ENCODE data around the gene PTBP3.

The PTBP3 gene

DNA sequence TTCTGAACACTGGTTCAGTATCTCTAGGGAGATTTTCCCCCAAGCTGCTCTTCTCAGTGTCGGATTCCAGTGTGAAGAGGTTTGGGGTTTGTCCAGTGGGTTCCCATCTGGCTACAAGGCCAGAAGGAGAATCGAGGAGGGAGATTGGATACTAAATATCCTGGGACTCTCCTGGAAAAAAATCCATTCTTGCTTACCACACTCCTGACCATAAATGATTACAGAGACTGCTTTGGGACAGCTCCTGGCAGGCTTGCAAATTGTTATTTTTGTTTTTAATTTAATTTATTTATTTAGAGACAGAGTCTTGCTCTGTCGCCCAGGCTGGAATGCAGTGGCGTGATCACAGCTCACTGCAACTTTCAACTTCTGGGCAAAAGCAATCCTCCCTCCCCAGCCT, 153.6 kb downstream of the PTBP3 start:
- H3K4me1 ChIP-seq (ENCODE audit: low read length), result no peaks in the 10 kb centered on the region
- no peaks in the 10 kb centered on the region for H3K79me2 ChIP-seq (ENCODE audit: low read length)
- no peaks in the 10 kb centered on the region; the same call in 1 of the 2 replicates for H3K27me3 ChIP-seq (replicated peaks; ENCODE audit: insufficient read depth, low read length)
- no peak overlapping the region for H3K27ac ChIP-seq (ENCODE audit: low read length)
- H3K9me2 ChIP-seq (replicated peaks; ENCODE audit: insufficient read depth, low read length), result no peaks in the 10 kb centered on the region
- DNase-seq, result no peak
- no peaks in the 10 kb centered on the region for H3K9me3 ChIP-seq (replicated peaks; ENCODE audit: insufficient read depth, low read length)
- no peak overlapping the region for H3K9ac ChIP-seq (ENCODE audit: low read length)
- H3K4me2 ChIP-seq (ENCODE audit: low read depth, low read length), result no peak overlapping the region
- H3K36me3 ChIP-seq (replicated peaks; ENCODE audit: insufficient read depth, low read length), result no peaks in the 10 kb centered on the region
- no peaks in the 10 kb centered on the region for H4K20me1 ChIP-seq (ENCODE audit: insufficient read depth, low read length)
- no peak overlapping the region for H3K4me3 ChIP-seq (ENCODE audit: low read length)
- no peaks in the 10 kb centered on the region for H3F3A ChIP-seq (ENCODE audit: insufficient read depth, low read length)
- no peak overlapping the region for H2AFZ ChIP-seq (ENCODE audit: low read length)
- TF ChIP-seq EZH2 (optimal IDR thresholded peaks at IDR 0.05; ENCODE audit: low read depth, low read length) (no peak), EZH2phosphoT487 (IDR thresholded peaks at IDR 0.05; ENCODE audit: low read length) (no peak)
- TF ChIP-seq, protein P1, sequence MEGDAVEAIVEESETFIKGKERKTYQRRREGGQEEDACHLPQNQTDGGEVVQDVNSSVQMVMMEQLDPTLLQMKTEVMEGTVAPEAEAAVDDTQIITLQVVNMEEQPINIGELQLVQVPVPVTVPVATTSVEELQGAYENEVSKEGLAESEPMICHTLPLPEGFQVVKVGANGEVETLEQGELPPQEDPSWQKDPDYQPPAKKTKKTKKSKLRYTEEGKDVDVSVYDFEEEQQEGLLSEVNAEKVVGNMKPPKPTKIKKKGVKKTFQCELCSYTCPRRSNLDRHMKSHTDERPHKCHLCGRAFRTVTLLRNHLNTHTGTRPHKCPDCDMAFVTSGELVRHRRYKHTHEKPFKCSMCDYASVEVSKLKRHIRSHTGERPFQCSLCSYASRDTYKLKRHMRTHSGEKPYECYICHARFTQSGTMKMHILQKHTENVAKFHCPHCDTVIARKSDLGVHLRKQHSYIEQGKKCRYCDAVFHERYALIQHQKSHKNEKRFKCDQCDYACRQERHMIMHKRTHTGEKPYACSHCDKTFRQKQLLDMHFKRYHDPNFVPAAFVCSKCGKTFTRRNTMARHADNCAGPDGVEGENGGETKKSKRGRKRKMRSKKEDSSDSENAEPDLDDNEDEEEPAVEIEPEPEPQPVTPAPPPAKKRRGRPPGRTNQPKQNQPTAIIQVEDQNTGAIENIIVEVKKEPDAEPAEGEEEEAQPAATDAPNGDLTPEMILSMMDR (IDR thresholded peaks at IDR 0.05; ENCODE audit: low read length), result no peak

- Histone ChIP-seq H3K36me3 (replicated peaks; ENCODE audit: insufficient read depth, low read length) (no peaks in the 10 kb centered on the region), H3K9ac (ENCODE audit: low read length) (no peak overlapping the region), H2AFZ (ENCODE audit: low read length) (no peak overlapping the region), H3K4me1 (ENCODE audit: low read length) (peaks cover 4% of the 10 kb centered on the region), H3K27me3 (replicated peaks; ENCODE audit: insufficient read depth, low read length) (no peaks in the 10 kb centered on the region; the same call in 1 of the 2 replicates), H3K4me3 (ENCODE audit: low read length) (no peak overlapping the region), H3K4me2 (ENCODE audit: low read depth, low read length) (no peak overlapping the region), H3K79me2 (ENCODE audit: low read length) (no peaks in the 10 kb centered on the region), H3F3A (ENCODE audit: insufficient read depth, low read length) (no peaks in the 10 kb centered on the region), H3K27ac (ENCODE audit: low read length) (no peak overlapping the region), H4K20me1 (ENCODE audit: insufficient read depth, low read length) (no peaks in the 10 kb centered on the region), H3K9me2 (replicated peaks; ENCODE audit: insufficient read depth, low read length) (no peaks in the 10 kb centered on the region), H3K9me3 (replicated peaks; ENCODE audit: insufficient read depth, low read length) (no peaks in the 10 kb centered on the region)
- TF ChIP-seq, protein P1 (IDR thresholded peaks at IDR 0.05; ENCODE audit: low read length), result no peak
- TF ChIP-seq EZH2phosphoT487 (IDR thresholded peaks at IDR 0.05; ENCODE audit: low read length) (no peak), EZH2 (optimal IDR thresholded peaks at IDR 0.05; ENCODE audit: low read depth, low read length) (no peak)
- no peak for DNase-seq
Observed at GRCh38 chr9:112176524-112176923, 156.9 kb downstream of the PTBP3 start.

DNA sequence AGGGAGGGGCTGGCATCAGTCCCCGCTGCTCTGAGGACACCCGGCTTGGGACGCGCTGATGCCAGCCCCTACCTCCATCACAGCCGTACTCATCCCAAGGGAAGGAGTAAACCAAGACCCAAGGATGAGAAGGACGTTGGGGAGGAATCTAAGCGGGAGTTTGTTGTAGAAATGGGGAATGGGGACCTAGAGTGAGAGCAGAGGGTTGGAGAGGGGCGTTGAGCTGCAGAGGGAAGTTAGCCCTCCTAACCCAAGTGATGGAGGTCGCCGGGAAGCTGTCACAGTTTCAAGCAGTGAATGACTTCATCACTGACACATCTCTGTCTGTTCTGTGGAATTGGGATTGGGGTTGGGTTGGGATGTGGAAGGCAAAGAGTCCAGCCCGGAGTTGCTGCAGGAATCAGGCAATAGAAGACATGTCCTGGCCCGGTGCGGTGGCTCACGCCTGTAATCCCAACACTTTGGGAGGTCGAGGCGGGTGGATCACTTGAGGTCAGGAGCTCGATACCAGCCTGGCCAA, 157.6 kb downstream of the PTBP3 start:
- TF ChIP-seq EZH2 (optimal IDR thresholded peaks at IDR 0.05; ENCODE audit: low read depth, low read length) (no peak), EZH2phosphoT487 (IDR thresholded peaks at IDR 0.05; ENCODE audit: low read length) (no peak)
- TF ChIP-seq, protein P1 (IDR thresholded peaks at IDR 0.05; ENCODE audit: low read length), result no peak
- Histone ChIP-seq H3K36me3 (replicated peaks; ENCODE audit: insufficient read depth, low read length) (no peaks in the 10 kb centered on the region), H3K79me2 (ENCODE audit: low read length) (no peaks in the 10 kb centered on the region), H3K9ac (ENCODE audit: low read length) (no peak overlapping the region), H3K9me3 (replicated peaks; ENCODE audit: insufficient read depth, low read length) (no peaks in the 10 kb centered on the region), H3K9me2 (replicated peaks; ENCODE audit: insufficient read depth, low read length) (no peaks in the 10 kb centered on the region), H3K4me2 (ENCODE audit: low read depth, low read length) (no peak overlapping the region), H4K20me1 (ENCODE audit: insufficient read depth, low read length) (no peaks in the 10 kb centered on the region), H2AFZ (ENCODE audit: low read length) (no peak overlapping the region), H3K27me3 (replicated peaks; ENCODE audit: insufficient read depth, low read length) (no peaks in the 10 kb centered on the region; the same call in 1 of the 2 replicates), H3K27ac (ENCODE audit: low read length) (no peak overlapping the region), H3K4me1 (ENCODE audit: low read length) (peaks cover 4% of the 10 kb centered on the region), H3F3A (ENCODE audit: insufficient read depth, low read length) (no peaks in the 10 kb centered on the region), H3K4me3 (ENCODE audit: low read length) (no peak overlapping the region)
- no peak for DNase-seq

All from MM.1S (cell line).